HepG2 (cell line): ENCODE measurements around the gene ENPP4. TPM values are rescaled to one million over a fixed set of nuclear protein-coding genes. Genes with fewer than 3 reads are reported as not detected.

Experiments
- ATAC-seq: fragments of 200-7000 bp; cut with Tn5 transposase; 3 replicates; pipeline ENCODE4 v1.9.1; 2020; ENCODE audit warnings: mild to moderate bottlenecking, moderate library complexity
- BruUV-seq: library from RNA; stranded (reverse); fragments of 400-500 nt; replicated peaks from 2 replicates; lab custom pipeline; 2021; lab: Mats Ljungman, UMichigan
- CTCF ChIA-PET: fragments of 300-600 bp; formaldehyde crosslinking; extraction: SDS; loops from one replicate; lab custom pipeline; 2021; ENCODE audit warnings: low total read pairs, inconsistent platforms, low intra/inter-chr PET ratio; lab: Yijun Ruan, JAX
- POLR2A ChIA-PET: fragments of 350-600 bp; sonication (Branson Sonifier 250); formaldehyde crosslinking; loops from one replicate; lab custom pipeline; 2020; ENCODE audit warnings: antibody characterized with exemption, inconsistent platforms; lab: Yijun Ruan, JAX
- DNase-seq: peaks from one replicate; pipeline ENCODE4 v3.0.0-alpha.2; 2015; ENCODE audit warnings: low spot score
- FAIRE-seq: peaks from 3 replicates; lab custom pipeline; 2011; peaks lifted over from hg19 to GRCh38; lab: Jason Lieb, UNC
- H2AFZ ChIP-seq: one replicate; pipeline ENCODE4 v1.6.1; 2011; ENCODE audit warnings: low read length, inconsistent platforms
- H3K27ac ChIP-seq: fragments of 300-600 bp; 3 replicates; pipeline ENCODE4 v1.8.0; 2011; ENCODE audit warnings: mixed run types, mild to moderate bottlenecking, mixed read lengths, low read length, inconsistent platforms; ENCODE audit not compliant: insufficient read depth; ENCODE audit errors: extremely low read length
- H3K27me3 ChIP-seq, 2 experiments: fragments of 200-600 bp in 1 of 2; 2 replicates in 1 of 2; 3 replicates in 1 of 2; pipeline versions ENCODE4 v1.6.0 to v1.8.0; 2011; ENCODE audit warnings: low read length in 2 of 2, mild to moderate bottlenecking in 2 of 2, moderate library complexity in 2 of 2, inconsistent platforms in 1 of 2; ENCODE audit not compliant: insufficient read depth in 2 of 2, control insufficient read depth in 1 of 2
- H3K36me3 ChIP-seq, 2 experiments: fragments of 200-600 bp in 1 of 2; replicated peaks in 1 of 2; 2 replicates in 1 of 2; 3 replicates in 1 of 2; pipeline versions ENCODE4 v1.5.1 to v1.8.0; 2011; ENCODE audit warnings: low read length in 2 of 2, inconsistent platforms in 1 of 2; ENCODE audit not compliant: insufficient read depth in 2 of 2, control insufficient read depth in 1 of 2
- H3K4me1 ChIP-seq: 2 replicates; pipeline ENCODE4 v1.5.1; 2012; ENCODE audit warnings: low read length, inconsistent platforms; ENCODE audit not compliant: insufficient read depth
- H3K4me2 ChIP-seq: 2 replicates; pipeline ENCODE4 v1.6.0; 2011; ENCODE audit warnings: low read depth, low read length, inconsistent platforms
- H3K4me3 ChIP-seq, 3 experiments: fragments of 200-600 bp in 1 of 3; sonication (generic), shearing (Covaris generic) in 1 of 3; replicated peaks in 1 of 3; 2 replicates each; pipeline ENCODE4 v1.5.1; 2011 to 2016; ENCODE audit warnings: low read length in 3 of 3, inconsistent platforms in 2 of 3, low read depth in 2 of 3, mild to moderate bottlenecking in 2 of 3, control low read depth in 1 of 3, mixed read lengths in 1 of 3; ENCODE audit not compliant: insufficient read depth in 1 of 3
- H3K79me2 ChIP-seq: one replicate; pipeline ENCODE4 v1.6.1; 2011; ENCODE audit warnings: low read length, inconsistent platforms; ENCODE audit not compliant: insufficient read depth
- H3K9ac ChIP-seq: 2 replicates; pipeline ENCODE4 v1.6.0; 2011; ENCODE audit warnings: mild to moderate bottlenecking, low read depth, low read length, inconsistent platforms; ENCODE audit not compliant: insufficient read depth
- H3K9me3 ChIP-seq: 2 replicates; pipeline ENCODE4 v1.5.1; 2012; ENCODE audit warnings: mild to moderate bottlenecking, low read length
- H4K20me1 ChIP-seq: 2 replicates; pipeline ENCODE4 v1.6.0; 2011; ENCODE audit warnings: inconsistent platforms, mild to moderate bottlenecking, low read length, moderate library complexity; ENCODE audit not compliant: insufficient read depth
- FOXK2 ChIP-seq: fragments of 450-650 bp; IDR thresholded peaks from 2 replicates; pipeline ENCODE4 v1.6.1; 2016
- GTF2F1 ChIP-seq: fragments of 150-350 bp; IDR thresholded peaks from 2 replicates; pipeline ENCODE4 v1.6.1; 2014; ENCODE audit warnings: low read length
- IKZF1 ChIP-seq: fragments of 450-650 bp; IDR thresholded peaks from 2 replicates; pipeline ENCODE4 v1.7.1; 2016
- SKI ChIP-seq: fragments of 450-650 bp; IDR thresholded peaks from one replicate; pipeline ENCODE4 v1.6.1; 2018; ENCODE audit warnings: mild to moderate bottlenecking; ENCODE audit not compliant: partially characterized antibody
- TGIF2 ChIP-seq: IDR thresholded peaks from 2 replicates; pipeline ENCODE4 v1.6.1; 2016; ENCODE audit warnings: control low read depth, missing compliant biosample characterization
- ZBTB7A ChIP-seq: sonication (generic); formaldehyde crosslinking; IDR thresholded peaks from 2 replicates; pipeline ENCODE4 v1.8.0; 2022; ENCODE audit warnings: mild to moderate bottlenecking, missing genetic modification reagents
- ZFP1 ChIP-seq: IDR thresholded peaks from 2 replicates; pipeline ENCODE4 v1.6.1; 2016
- ZNF180 ChIP-seq: sonication (generic); formaldehyde crosslinking; IDR thresholded peaks from 2 replicates; pipeline ENCODE4 v1.4.0; 2020; ENCODE audit warnings: low read depth, missing genetic modification reagents, borderline replicate concordance
- ZNF281 ChIP-seq: sonication (generic); formaldehyde crosslinking; IDR thresholded peaks from 2 replicates; pipeline ENCODE4 v1.4.0; 2020; ENCODE audit warnings: missing genetic modification reagents, borderline replicate concordance
- ZNF318 ChIP-seq: sonication (generic); formaldehyde crosslinking; IDR thresholded peaks from 2 replicates; pipeline ENCODE4 v1.4.0; 2020; ENCODE audit warnings: mild to moderate bottlenecking, missing genetic modification reagents
- ZNF589 ChIP-seq: sonication (generic); formaldehyde crosslinking; conservative IDR thresholded peaks from 2 replicates; pipeline ENCODE4 v1.8.0; 2022; ENCODE audit warnings: mild to moderate bottlenecking, moderate library complexity, missing genetic modification reagents
- ZSCAN20 ChIP-seq: sonication (generic); formaldehyde crosslinking; IDR thresholded peaks from 2 replicates; pipeline ENCODE4 v1.4.0; 2020; ENCODE audit warnings: missing genetic modification reagents, mild to moderate bottlenecking, borderline replicate concordance
- WGBS: methylation state at CpG from one replicate; pipeline ENCODE4 v1.1.6; 2017; ENCODE audit warnings: low lambda C conversion rate; 5-methylcytosine and 5-hydroxymethylcytosine counted together
- in situ Hi-C: cut with HindIII; loops from 2 replicates; pipeline ENCODE4 v1.10.0; 2017; ENCODE audit warnings: low pct_unique_long_range_greater_than_20kb; ENCODE audit not compliant: extremely low pct_ligation_motif_present
- intact Hi-C: fragments of 100-400 bp; cut with micrococcal nuclease; formaldehyde crosslinking; loops from one replicate; pipeline ENCODE4 v1.10.0; 2022; ENCODE audit not compliant: unreplicated experiment
- polyA plus RNA-seq, 8 experiments: library from polyadenylated mRNA; depleted of rRNA in 3 of 8; stranded (reverse) in 7 of 8; unstranded in 1 of 8; fragments of >200 nt; fragmentation: Illumina TruSeq in 4 of 8; extraction: Trizol in 4 of 8; gene quantifications; 2 replicates each; pipeline versions ENCODE4 v1.2.1 to v1.2.3, GENCODE V29; 2011 to 2016; ENCODE audit warnings: low read depth in 4 of 8, missing spikeins in 1 of 8, mixed read lengths in 1 of 8; ENCODE audit not compliant: insufficient read depth in 1 of 8
- total RNA-seq, 5 experiments: library from RNA; depleted of rRNA; stranded (reverse); fragments of >200 nt; fragmentation: Illumina TruSeq; extraction: Trizol; gene quantifications; 2 replicates each; pipeline ENCODE4 v1.2.3, GENCODE V29; 2016; ENCODE audit warnings: low read depth in 1 of 5

ENPP4 gene
- total and polyA plus RNA-seq, 2 of the 13 experiments (the other 11 are each of a cell fraction or from before 2014, with no cell fraction given): 0.04 to 0.38 TPM

- H3K9ac ChIP-seq: no peak overlapping the region
- no peak for FAIRE-seq
- CTCF ChIA-PET: no interaction called here
- H3K4me2 ChIP-seq: no peak overlapping the region
- no TSS peak for BruUV-seq
- no peaks in the 10 kb centered on the region for H3K27me3 ChIP-seq
- intact Hi-C loops: no loop called here
- H3K4me3 ChIP-seq: no peak overlapping the region
- no peaks in the 10 kb centered on the region for H3K4me1 ChIP-seq
- no peak for DNase-seq
- H2AFZ ChIP-seq: no peak overlapping the region
- TF ChIP-seq ZSCAN20 (CRISPR knock-in tag) (no peak), GTF2F1 (no peak), TGIF2 (no peak), ZNF589 (no peak), ZNF180 (CRISPR knock-in tag) (no peak), FOXK2 (no peak), SKI (no peak), IKZF1 (no peak), ZFP1 (CRISPR knock-in tag) (no peak), ZBTB7A (CRISPR knock-in tag) (no peak), ZNF318 (CRISPR knock-in tag) (no peak), ZNF281 (CRISPR knock-in tag) (no peak)
- TF ChIP-seq, all 625 proteins: peak for 0
- POLR2A ChIA-PET: no interaction called here
- in situ Hi-C loops: no loop called here
- WGBS: 5% methylated on average over 1 of the region's 1 CpG
- no peak for ATAC-seq
- no peak overlapping the region for H3K27ac ChIP-seq
- no peaks in the 10 kb centered on the region for H4K20me1 ChIP-seq
- no peaks in the 10 kb centered on the region for H3K9me3 ChIP-seq
- H3K79me2 ChIP-seq: no peaks in the 10 kb centered on the region
- no peaks in the 10 kb centered on the region for H3K36me3 ChIP-seq
Observed at GRCh38 chr6:46135176-46135575, 5.4 kb downstream of the ENPP4 start.
